Smooth muscle cell of the brain vasculature (primary cell): ENCODE measurements around the gene ASCC1.
"Not testable (repeated sequence)": the region's sequence is repeated elsewhere in the genome, so short reads cannot be mapped to it uniquely, and the experiment has no call there.

Source experiments
- DNase-seq: peaks from one replicate; pipeline ENCODE4 v3.0.0-alpha.2; 2012; ENCODE audit warnings: low read depth, low spot score

Gene ASCC1

GRCh38 chr10:72215611-72216549 lies at the start of gene ASCC1, which contains the start of gene ANAPC16:
ASCC1 (minus strand) TSS chr10:72216276; CDS start chr10:72213298, 2,978 bp downstream.
ANAPC16 (plus strand) TSS chr10:72216012; CDS start chr10:72223915, 7,903 bp downstream.
- peak; percentile 87 for DNase-seq

GRCh38 chr10:72265508-72265907 lies 49.4 kb upstream of the ASCC1 start:
- no peak for DNase-seq

GRCh38 chr10:72264536-72264935 lies 48.5 kb upstream of the ASCC1 start:
- no peak for DNase-seq

GRCh38 chr10:72263613-72264241 lies 47.7 kb upstream of the ASCC1 start:
- DNase-seq = no peak

GRCh38 chr10:72261784-72262404 lies 45.8 kb upstream of the ASCC1 start:
- no peak for DNase-seq

GRCh38 chr10:72260976-72261783 lies 45.1 kb upstream of the ASCC1 start:
- DNase-seq = no peak

GRCh38 chr10:72260239-72260975 lies 44.3 kb upstream of the ASCC1 start:
- no peak for DNase-seq

GRCh38 chr10:72259491-72260238 lies 43.6 kb upstream of the ASCC1 start:
- DNase-seq = no peak

GRCh38 chr10:72258617-72259016 lies 42.5 kb upstream of the ASCC1 start:
- no peak for DNase-seq

GRCh38 chr10:72257051-72257892 lies 41.2 kb upstream of the ASCC1 start:
- DNase-seq = no peak

- no peak for DNase-seq
These were observed 40.1 kb upstream of the ASCC1 start for GRCh38 chr10:72255977-72256729.

GRCh38 chr10:72254813-72255568 lies 38.9 kb upstream of the ASCC1 start:
- no peak for DNase-seq

- no peak for DNase-seq
These were observed 37.5 kb upstream of the ASCC1 start for GRCh38 chr10:72253578-72253977.

- DNase-seq = no peak
These were observed 36.9 kb upstream of the ASCC1 start for GRCh38 chr10:72252972-72253371.

GRCh38 chr10:72251635-72252034 lies 35.6 kb upstream of the ASCC1 start:
- DNase-seq = no peak

- DNase-seq = no peak
These were observed 34.6 kb upstream of the ASCC1 start for GRCh38 chr10:72250666-72251065.

- DNase-seq = not testable (repeated sequence)
These were observed 33.2 kb upstream of the ASCC1 start for GRCh38 chr10:72249176-72249862.
